Choroid plexus epithelial cell (primary cell): ENCODE measurements around the gene KRT82.

ENCODE experiments used
- DNase-seq: peaks from one replicate; pipeline ENCODE4 v3.0.0-alpha.2; 2010; ENCODE audit warnings: low read depth
- H3K4me3 ChIP-seq: 2 replicates; pipeline ENCODE4 v1.5.1; 2011; ENCODE audit warnings: low read depth, mild to moderate bottlenecking, control low read depth, low read length, moderate library complexity
- TF ChIP-seq, protein P1 (sequence below): conservative IDR thresholded peaks from 2 replicates; pipeline ENCODE4 v1.5.1; 2011; ENCODE audit warnings: low read depth, mild to moderate bottlenecking, control low read depth, inconsistent platforms, low read length, moderate library complexity

Gene KRT82

DNA sequence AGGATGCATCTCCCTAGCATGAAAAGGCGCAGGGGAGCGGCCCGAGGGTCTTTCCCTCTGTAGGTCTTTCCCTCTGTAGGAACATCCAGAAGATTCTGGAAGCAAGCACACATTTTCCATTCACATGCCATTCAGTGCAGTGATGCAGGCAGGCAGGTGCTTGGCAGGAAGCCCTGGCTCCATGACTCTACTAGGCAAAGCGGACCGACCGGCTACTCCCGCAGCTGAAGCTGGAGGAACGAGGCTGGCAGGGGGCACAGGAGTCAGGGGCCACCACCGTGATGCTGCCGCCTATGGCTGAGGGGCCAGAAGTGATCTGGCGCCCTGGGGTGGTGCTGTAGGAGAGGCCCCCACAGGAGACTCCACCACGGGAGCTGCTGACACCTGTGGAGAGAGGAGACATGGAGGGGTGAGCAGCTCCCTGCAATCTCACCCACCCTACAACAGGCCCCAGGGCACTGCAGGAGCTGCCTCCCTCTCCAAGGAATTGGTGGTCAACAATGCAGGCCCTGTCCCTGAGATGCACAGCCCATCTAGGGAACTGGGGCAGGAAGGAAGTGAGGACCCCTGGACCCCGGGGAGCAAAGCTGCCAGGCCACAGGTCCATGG, 45.4 kb downstream of the KRT82 start:
- TF ChIP-seq, protein P1, sequence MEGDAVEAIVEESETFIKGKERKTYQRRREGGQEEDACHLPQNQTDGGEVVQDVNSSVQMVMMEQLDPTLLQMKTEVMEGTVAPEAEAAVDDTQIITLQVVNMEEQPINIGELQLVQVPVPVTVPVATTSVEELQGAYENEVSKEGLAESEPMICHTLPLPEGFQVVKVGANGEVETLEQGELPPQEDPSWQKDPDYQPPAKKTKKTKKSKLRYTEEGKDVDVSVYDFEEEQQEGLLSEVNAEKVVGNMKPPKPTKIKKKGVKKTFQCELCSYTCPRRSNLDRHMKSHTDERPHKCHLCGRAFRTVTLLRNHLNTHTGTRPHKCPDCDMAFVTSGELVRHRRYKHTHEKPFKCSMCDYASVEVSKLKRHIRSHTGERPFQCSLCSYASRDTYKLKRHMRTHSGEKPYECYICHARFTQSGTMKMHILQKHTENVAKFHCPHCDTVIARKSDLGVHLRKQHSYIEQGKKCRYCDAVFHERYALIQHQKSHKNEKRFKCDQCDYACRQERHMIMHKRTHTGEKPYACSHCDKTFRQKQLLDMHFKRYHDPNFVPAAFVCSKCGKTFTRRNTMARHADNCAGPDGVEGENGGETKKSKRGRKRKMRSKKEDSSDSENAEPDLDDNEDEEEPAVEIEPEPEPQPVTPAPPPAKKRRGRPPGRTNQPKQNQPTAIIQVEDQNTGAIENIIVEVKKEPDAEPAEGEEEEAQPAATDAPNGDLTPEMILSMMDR, result no peak
- no peak overlapping the region for H3K4me3 ChIP-seq
- DNase-seq, result no peak

DNA sequence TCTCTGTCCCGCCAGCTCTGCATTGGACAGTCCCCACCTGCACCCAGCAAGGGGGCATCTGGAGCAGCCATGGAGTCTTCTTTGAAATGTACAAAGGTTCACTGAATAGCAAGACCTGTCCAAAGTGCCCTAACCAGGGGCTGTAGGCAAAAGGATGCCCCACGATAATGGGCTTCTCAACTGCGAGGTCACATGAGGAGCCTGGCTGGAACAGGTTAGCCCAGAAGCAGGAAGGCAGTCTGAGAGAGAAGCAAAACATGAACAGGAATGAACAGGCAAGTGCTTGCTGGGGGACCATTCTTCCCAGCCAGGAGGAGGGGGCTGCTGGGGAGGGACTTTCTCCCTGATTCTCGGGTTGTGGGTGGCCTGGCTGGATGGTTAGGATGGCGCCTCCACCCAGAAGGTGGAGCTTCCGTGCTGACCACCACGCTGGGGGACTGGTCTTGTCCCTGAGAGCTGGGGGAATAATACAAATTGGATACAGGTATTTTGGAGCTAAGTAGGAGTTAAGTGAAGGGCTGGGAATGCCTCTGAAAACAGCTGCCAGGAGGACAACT, 46.0 kb downstream of the KRT82 start:
- TF ChIP-seq, protein P1, result no peak
- DNase-seq, result no peak
- H3K4me3 ChIP-seq, result no peak overlapping the region

- no peak overlapping the region for H3K4me3 ChIP-seq
- TF ChIP-seq, protein P1, result no peak
- no peak for DNase-seq
Observed at GRCh38 chr12:52359621-52360061, 46.5 kb downstream of the KRT82 start.

- DNase-seq, result no peak
- TF ChIP-seq, protein P1, result no peak
Observed at GRCh38 chr12:52358575-52359350, 47.4 kb downstream of the KRT82 start.

GRCh38 chr12:52356762-52357580, 49.2 kb downstream of the KRT82 start:
- TF ChIP-seq, protein P1, result no peak
- no peak for DNase-seq
- no peak overlapping the region for H3K4me3 ChIP-seq

More at GRCh38 chr12:52358575-52359350, 47.4 kb downstream of the KRT82 start:
- no peak overlapping the region for H3K4me3 ChIP-seq

- TF ChIP-seq, protein P1, result no peak
- DNase-seq, result no peak
- H3K4me3 ChIP-seq, result no peak overlapping the region
Observed at GRCh38 chr12:52356031-52356761, 49.9 kb downstream of the KRT82 start.
